ENCODE data around the gene FZD7. TPM values are rescaled to one million over a fixed set of nuclear protein-coding genes. Genes with fewer than 3 reads are reported as not detected.

The FZD7 gene
- total RNA-seq, 1 donor from 2014 or later, result 37.1 TPM

DNA sequence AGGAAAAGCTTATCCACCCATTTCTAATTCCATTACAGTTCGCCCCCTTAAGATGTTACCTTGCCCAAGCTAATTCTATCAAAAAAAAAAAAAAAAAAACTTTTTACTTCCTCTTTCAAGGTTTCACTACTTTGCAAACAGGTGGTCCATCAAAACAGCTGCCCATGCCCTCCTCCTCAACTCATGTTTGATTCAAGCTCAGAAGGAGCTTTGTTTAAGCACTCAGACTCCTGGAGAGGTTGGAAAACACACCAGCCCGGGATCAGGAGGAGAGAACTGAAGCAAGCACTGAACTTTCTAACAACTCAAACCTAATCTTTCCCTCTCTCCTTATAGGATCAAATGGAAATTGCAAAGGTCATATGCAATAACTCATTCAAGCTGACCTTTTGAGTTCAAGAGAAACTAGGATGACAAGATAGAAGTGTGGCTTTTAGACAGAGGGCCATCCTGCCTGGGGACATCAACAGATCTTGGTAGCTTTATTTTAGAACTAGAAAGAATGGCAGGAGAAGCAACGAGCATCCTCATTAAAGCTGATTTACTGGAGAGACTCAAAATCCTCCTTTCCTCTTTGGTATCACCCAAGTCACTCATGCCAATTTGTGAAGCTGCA lies 28.3 kb upstream of the FZD7 start:
- Histone ChIP-seq H3K9me3 (no peaks in the 10 kb centered on the region), H3K4me3 (no peak overlapping the region), H3K27me3 (no peaks in the 10 kb centered on the region), H3K36me3 (no peaks in the 10 kb centered on the region), H3K4me1 (no peaks in the 10 kb centered on the region), H3K27ac (no peak overlapping the region)
- TF ChIP-seq, protein P1, sequence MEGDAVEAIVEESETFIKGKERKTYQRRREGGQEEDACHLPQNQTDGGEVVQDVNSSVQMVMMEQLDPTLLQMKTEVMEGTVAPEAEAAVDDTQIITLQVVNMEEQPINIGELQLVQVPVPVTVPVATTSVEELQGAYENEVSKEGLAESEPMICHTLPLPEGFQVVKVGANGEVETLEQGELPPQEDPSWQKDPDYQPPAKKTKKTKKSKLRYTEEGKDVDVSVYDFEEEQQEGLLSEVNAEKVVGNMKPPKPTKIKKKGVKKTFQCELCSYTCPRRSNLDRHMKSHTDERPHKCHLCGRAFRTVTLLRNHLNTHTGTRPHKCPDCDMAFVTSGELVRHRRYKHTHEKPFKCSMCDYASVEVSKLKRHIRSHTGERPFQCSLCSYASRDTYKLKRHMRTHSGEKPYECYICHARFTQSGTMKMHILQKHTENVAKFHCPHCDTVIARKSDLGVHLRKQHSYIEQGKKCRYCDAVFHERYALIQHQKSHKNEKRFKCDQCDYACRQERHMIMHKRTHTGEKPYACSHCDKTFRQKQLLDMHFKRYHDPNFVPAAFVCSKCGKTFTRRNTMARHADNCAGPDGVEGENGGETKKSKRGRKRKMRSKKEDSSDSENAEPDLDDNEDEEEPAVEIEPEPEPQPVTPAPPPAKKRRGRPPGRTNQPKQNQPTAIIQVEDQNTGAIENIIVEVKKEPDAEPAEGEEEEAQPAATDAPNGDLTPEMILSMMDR (IDR thresholded peaks at IDR 0.05), result no peak
- TF ChIP-seq POLR2AphosphoS5 (IDR thresholded peaks at IDR 0.05; ENCODE audit: insufficient read depth in 1 of 2, low read depth in 1 of 2) (no peak), POLR2A (IDR thresholded peaks at IDR 0.05) (no peak)
- DNase-seq (ENCODE audit: extremely low spot score in 2 of 2), result no peak
- intact Hi-C loops (cut with DNase I), result no loop called here

- Histone ChIP-seq H3K36me3 (no peaks in the 10 kb centered on the region), H3K4me3 (no peak overlapping the region), H3K27me3 (no peaks in the 10 kb centered on the region), H3K9me3 (no peaks in the 10 kb centered on the region), H3K27ac (no peak overlapping the region), H3K4me1 (no peaks in the 10 kb centered on the region)
- intact Hi-C loops (cut with DNase I), result no loop called here
- TF ChIP-seq, protein P1 (IDR thresholded peaks at IDR 0.05), result no peak
- no peak for TF ChIP-seq POLR2AphosphoS5 (IDR thresholded peaks at IDR 0.05; ENCODE audit: insufficient read depth in 1 of 2, low read depth in 1 of 2)
- no peak for TF ChIP-seq POLR2A (IDR thresholded peaks at IDR 0.05)
- no peak for DNase-seq (ENCODE audit: extremely low spot score in 2 of 2)
These were observed 27.4 kb upstream of the FZD7 start for GRCh38 chr2:202006301-202006700.

DNA sequence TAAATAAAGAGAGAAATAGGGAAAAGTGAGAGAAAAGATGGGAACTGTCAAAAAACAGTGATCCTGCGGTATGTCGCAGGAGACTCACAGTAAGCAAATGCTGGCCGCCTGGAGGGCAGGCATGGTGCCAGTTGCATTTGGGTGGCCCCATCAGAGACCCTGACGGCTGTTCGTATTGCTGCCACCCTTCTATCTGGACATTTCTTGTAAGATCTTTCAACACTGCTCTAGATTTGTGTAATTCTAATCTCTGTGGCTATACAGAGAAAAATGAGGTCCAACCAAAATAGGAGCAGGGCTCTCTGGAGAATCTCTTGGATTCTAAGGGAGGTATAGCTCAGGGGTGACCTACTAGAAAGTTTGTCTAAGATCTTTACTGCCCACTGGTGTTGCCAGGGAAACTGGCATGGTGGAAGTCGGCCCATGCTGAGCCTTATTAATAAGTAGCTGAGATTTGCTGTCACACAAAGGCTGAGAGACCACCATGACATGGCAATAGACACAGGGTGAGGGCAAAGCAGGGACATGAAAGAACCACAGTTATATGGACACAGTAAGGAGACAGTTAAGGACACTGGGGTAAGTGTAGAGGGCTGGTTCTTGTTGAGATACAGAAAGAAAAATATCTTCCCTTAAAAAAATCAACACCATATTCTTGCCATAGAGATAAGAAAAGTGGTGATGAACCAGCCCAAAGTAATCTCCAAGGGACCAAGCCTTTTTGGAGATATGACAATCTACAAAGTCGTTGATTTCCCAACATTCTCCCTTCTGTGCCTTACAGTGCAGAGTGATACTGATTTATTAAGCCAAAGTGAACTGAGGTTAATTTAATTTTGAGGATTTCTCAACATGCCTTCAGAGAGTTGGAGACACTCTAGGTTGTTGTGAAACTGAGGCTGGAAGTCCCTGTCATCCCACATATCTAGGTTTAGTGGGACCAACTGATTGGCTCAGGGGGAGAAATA lies 26.4 kb upstream of the FZD7 start:
- Histone ChIP-seq H3K27ac (no peak overlapping the region), H3K27me3 (no peaks in the 10 kb centered on the region), H3K4me1 (no peaks in the 10 kb centered on the region), H3K9me3 (no peaks in the 10 kb centered on the region), H3K36me3 (no peaks in the 10 kb centered on the region), H3K4me3 (no peak overlapping the region)
- no peak for DNase-seq (ENCODE audit: extremely low spot score in 2 of 2)
- intact Hi-C loops (cut with DNase I), result no loop called here
- TF ChIP-seq POLR2AphosphoS5 (IDR thresholded peaks at IDR 0.05; ENCODE audit: insufficient read depth in 1 of 2, low read depth in 1 of 2) (no peak), POLR2A (IDR thresholded peaks at IDR 0.05) (no peak)
- TF ChIP-seq, protein P1 (IDR thresholded peaks at IDR 0.05), result no peak

- DNase-seq (ENCODE audit: extremely low spot score in 2 of 2), result no peak
- no peak overlapping the region for H3K27ac ChIP-seq
- TF ChIP-seq POLR2AphosphoS5 (IDR thresholded peaks at IDR 0.05; ENCODE audit: insufficient read depth in 1 of 2, low read depth in 1 of 2), result no peak
- TF ChIP-seq, protein P1 (IDR thresholded peaks at IDR 0.05), result no peak
- no peak for TF ChIP-seq POLR2A (IDR thresholded peaks at IDR 0.05)
These were observed 25.7 kb upstream of the FZD7 start for GRCh38 chr2:202007983-202008354.

More at GRCh38 chr2:202007983-202008354, 25.7 kb upstream of the FZD7 start:
- Histone ChIP-seq H3K4me1 (no peaks in the 10 kb centered on the region), H3K9me3 (no peaks in the 10 kb centered on the region), H3K36me3 (no peaks in the 10 kb centered on the region), H3K27me3 (no peaks in the 10 kb centered on the region), H3K4me3 (no peak overlapping the region)
- intact Hi-C loops (cut with DNase I), result no loop called here
